PC-9 (cell line): ENCODE measurements around the gene CTAG1B.

Experiments used
- EZH2 ChIP-seq: fragments of 200-600 bp; sonication (generic); IDR thresholded peaks from 2 replicates; pipeline ENCODE4 v1.8.0; 2017; ENCODE audit warnings: antibody characterized with exemption, low read depth
- TF ChIP-seq, protein P1 (sequence below): fragments of 200-600 bp; sonication (generic); conservative IDR thresholded peaks from 2 replicates; pipeline ENCODE4 v1.6.1; 2017; ENCODE audit warnings: mixed run types, antibody characterized with exemption, mild to moderate bottlenecking, moderate library complexity

GRCh38 chrX:154648931-154649330 lies 29.8 kb upstream of the CTAG1B start:
- TF ChIP-seq, protein P1, sequence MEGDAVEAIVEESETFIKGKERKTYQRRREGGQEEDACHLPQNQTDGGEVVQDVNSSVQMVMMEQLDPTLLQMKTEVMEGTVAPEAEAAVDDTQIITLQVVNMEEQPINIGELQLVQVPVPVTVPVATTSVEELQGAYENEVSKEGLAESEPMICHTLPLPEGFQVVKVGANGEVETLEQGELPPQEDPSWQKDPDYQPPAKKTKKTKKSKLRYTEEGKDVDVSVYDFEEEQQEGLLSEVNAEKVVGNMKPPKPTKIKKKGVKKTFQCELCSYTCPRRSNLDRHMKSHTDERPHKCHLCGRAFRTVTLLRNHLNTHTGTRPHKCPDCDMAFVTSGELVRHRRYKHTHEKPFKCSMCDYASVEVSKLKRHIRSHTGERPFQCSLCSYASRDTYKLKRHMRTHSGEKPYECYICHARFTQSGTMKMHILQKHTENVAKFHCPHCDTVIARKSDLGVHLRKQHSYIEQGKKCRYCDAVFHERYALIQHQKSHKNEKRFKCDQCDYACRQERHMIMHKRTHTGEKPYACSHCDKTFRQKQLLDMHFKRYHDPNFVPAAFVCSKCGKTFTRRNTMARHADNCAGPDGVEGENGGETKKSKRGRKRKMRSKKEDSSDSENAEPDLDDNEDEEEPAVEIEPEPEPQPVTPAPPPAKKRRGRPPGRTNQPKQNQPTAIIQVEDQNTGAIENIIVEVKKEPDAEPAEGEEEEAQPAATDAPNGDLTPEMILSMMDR, result no peak
- TF ChIP-seq EZH2, result no peak
